Keratinocyte (primary cell): ENCODE data around the gene HRC.

Experiments
- CTCF ChIP-seq, 3 experiments: IDR thresholded peaks in 1 of 3; conservative IDR thresholded peaks in 1 of 3; optimal IDR thresholded peaks in 1 of 3; 2 replicates in 2 of 3; 3 replicates in 1 of 3; pipeline versions ENCODE3 to v1.5.1; 2011; ENCODE audit warnings: low read length in 3 of 3, mild to moderate bottlenecking in 3 of 3, moderate library complexity in 2 of 3, control low read depth in 1 of 3, inconsistent platforms in 1 of 3; ENCODE audit not compliant: insufficient read depth in 2 of 3; ENCODE audit errors: extremely low read depth in 1 of 3
- EZH2 ChIP-seq: IDR thresholded peaks from one replicate; pipeline ENCODE4 v1.6.1; 2012; ENCODE audit warnings: inconsistent platforms, mild to moderate bottlenecking, low read length, moderate library complexity

DNA sequence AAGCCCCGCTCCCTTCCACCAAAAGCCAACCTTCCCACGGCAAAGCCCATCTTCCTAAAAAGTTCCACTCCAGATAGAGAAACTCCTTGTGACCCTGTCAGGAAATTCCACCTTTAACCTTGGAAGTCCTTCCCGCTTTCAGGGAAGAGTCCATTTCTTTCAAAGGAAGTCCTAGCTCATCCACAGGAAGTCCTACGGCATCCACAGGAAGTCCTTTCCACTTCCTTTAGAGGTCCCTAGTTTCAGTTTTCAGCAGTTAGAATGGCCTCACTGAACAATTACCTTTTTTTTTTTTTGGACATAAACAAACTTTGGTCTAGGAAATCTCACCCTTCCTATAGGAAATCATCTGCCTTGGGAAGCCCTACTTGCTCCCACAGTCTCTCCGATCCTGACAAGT is 34.1 kb upstream of the HRC start:
- TF ChIP-seq CTCF (optimal IDR thresholded peaks at IDR 0.05 in 1 of 3, IDR thresholded peaks at IDR 0.05 in 1 of 3, conservative IDR thresholded peaks at IDR 0.05 in 1 of 3; ENCODE audit: extremely low read depth in 1 of 3, insufficient read depth in 2 of 3, low read length in 3 of 3) = no peak
- TF ChIP-seq EZH2 = no peak
